Measurements from ENCODE around the gene TPPP3.

GRCh38 chr16:67419931-67420330, 26.6 kb upstream of the TPPP3 start:
- TF ChIP-seq CTCF (IDR thresholded peaks at IDR 0.05; ENCODE audit: insufficient read depth, low read length), result no peak
- no peak for TF ChIP-seq GABPA (IDR thresholded peaks at IDR 0.05; ENCODE audit: low read depth)

Measured in HL-60 (cell line).